DOHH2 (cell line): ENCODE data around the gene IL1RAP.

Experiments used
- H3F3A ChIP-seq: fragments of 200-600 bp; sonication (generic), shearing (Covaris generic); 2 replicates; pipeline ENCODE4 v1.6.0; 2016; ENCODE audit warnings: antibody characterized with exemption, mild to moderate bottlenecking; ENCODE audit not compliant: control insufficient read depth, insufficient read depth
- H3K27ac ChIP-seq: fragments of 200-600 bp; sonication (generic); 2 replicates; pipeline ENCODE4 v1.5.1; 2014; ENCODE audit warnings: low read depth, mild to moderate bottlenecking, low read length, moderate library complexity
- H3K27me3 ChIP-seq: fragments of 200-600 bp; sonication (generic); 2 replicates; pipeline ENCODE4 v1.6.1; 2014; ENCODE audit warnings: mild to moderate bottlenecking, low read length, mixed read lengths; ENCODE audit not compliant: control insufficient read depth
- H3K36me3 ChIP-seq: fragments of 200-600 bp; sonication (generic); 2 replicates; pipeline ENCODE4 v1.6.1; 2014; ENCODE audit warnings: mild to moderate bottlenecking, low read length, moderate library complexity, mixed read lengths; ENCODE audit not compliant: control insufficient read depth
- H3K4me1 ChIP-seq: fragments of 200-600 bp; sonication (generic); 2 replicates; pipeline ENCODE4 v1.6.1; 2014; ENCODE audit warnings: mild to moderate bottlenecking, low read length, mixed read lengths; ENCODE audit not compliant: control insufficient read depth
- H3K4me2 ChIP-seq: fragments of 200-600 bp; sonication (generic); 2 replicates; pipeline ENCODE4 v1.6.0; 2014; ENCODE audit warnings: mild to moderate bottlenecking, low read length, moderate library complexity
- H3K4me3 ChIP-seq: fragments of 200-600 bp; sonication (generic); 2 replicates; pipeline ENCODE4 v1.5.1; 2014; ENCODE audit warnings: mild to moderate bottlenecking, low read length, mixed read lengths
- H3K79me2 ChIP-seq: fragments of 200-600 bp; sonication (generic); 2 replicates; pipeline ENCODE4 v1.6.1; 2014; ENCODE audit warnings: mild to moderate bottlenecking, low read length, mixed read lengths; ENCODE audit not compliant: control insufficient read depth
- H3K9me2 ChIP-seq: fragments of 200-600 bp; sonication (generic); replicated peaks from 2 replicates; pipeline ENCODE4 v1.6.1; 2014; ENCODE audit warnings: mild to moderate bottlenecking, low read length, mixed read lengths; ENCODE audit not compliant: control insufficient read depth
- H3K9me3 ChIP-seq: fragments of 200-600 bp; sonication (generic); 2 replicates; pipeline ENCODE4 v1.6.1; 2014; ENCODE audit warnings: antibody characterized with exemption, low read length, mixed read lengths; ENCODE audit not compliant: control insufficient read depth, insufficient read depth
- H4K20me1 ChIP-seq: fragments of 200-600 bp; sonication (generic); 2 replicates; pipeline ENCODE4 v1.6.0; 2014; ENCODE audit warnings: low read depth, mild to moderate bottlenecking, antibody characterized with exemption, low read length, moderate library complexity; ENCODE audit not compliant: control insufficient read depth, insufficient read depth
- EZH2phosphoT487 ChIP-seq: fragments of 200-600 bp; sonication (generic); IDR thresholded peaks from 2 replicates; pipeline ENCODE4 v1.6.1; 2017; ENCODE audit warnings: borderline replicate concordance, mild to moderate bottlenecking, antibody characterized with exemption, low read length, moderate library complexity, mixed read lengths
- TF ChIP-seq, protein P1 (sequence below): fragments of 200-600 bp; sonication (generic); IDR thresholded peaks from one replicate; pipeline ENCODE4 v1.5.1; 2014; ENCODE audit warnings: antibody characterized with exemption, mild to moderate bottlenecking, low read depth, low read length; ENCODE audit not compliant: poor library complexity, severe bottlenecking

IL1RAP gene

DNA sequence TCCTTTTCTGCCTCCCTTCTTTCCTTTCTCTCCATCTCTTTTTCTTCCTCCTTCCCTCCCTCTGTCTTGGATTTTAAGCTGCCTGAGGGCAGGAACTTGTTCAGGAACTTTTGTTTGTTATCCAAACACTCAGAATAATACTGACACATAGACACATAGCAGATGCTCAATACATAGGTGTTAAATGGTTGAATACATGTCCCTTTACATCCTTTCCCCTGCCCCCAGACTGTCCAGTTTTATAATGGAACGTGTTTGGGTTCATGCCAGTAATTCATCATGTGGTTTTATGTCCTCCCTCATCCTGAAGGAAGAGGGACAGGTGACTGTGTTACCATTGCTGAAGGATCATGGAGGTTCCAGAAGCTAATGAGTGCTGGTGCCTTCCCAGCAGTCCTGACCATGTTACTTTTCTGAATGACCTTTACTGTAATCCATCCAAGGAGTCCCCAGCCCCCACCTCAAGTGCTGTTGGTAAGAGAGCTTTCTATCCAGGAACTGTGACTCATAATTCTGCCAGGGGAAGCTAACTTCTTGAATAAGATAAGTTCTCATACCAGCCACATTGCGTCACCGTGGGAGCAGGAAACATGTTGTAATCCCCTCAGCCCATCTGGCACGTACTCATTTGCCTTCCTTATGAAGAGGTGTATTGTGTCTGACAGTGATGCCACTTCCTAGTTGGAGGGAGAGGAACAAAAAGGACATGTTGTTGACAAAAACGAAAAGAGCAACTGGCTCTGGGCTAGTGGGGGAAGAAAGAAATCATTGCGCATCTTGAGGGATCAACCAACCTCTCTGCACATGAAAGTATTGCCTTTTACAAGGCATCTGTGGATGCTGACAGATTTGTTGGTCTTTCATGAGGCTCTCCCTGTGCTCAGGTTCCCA is 52.4 kb downstream of the IL1RAP start:
- Histone ChIP-seq H3K36me3 (no peaks in the 10 kb centered on the region), H4K20me1 (no peaks in the 10 kb centered on the region), H3K27me3 (no peaks in the 10 kb centered on the region), H3K9me3 (no peaks in the 10 kb centered on the region), H3K4me1 (no peaks in the 10 kb centered on the region), H3K4me3 (no peak overlapping the region), H3F3A (no peaks in the 10 kb centered on the region), H3K27ac (no peak overlapping the region), H3K79me2 (no peaks in the 10 kb centered on the region), H3K9me2 (no peaks in the 10 kb centered on the region), H3K4me2 (no peak overlapping the region)
- TF ChIP-seq, protein P1, sequence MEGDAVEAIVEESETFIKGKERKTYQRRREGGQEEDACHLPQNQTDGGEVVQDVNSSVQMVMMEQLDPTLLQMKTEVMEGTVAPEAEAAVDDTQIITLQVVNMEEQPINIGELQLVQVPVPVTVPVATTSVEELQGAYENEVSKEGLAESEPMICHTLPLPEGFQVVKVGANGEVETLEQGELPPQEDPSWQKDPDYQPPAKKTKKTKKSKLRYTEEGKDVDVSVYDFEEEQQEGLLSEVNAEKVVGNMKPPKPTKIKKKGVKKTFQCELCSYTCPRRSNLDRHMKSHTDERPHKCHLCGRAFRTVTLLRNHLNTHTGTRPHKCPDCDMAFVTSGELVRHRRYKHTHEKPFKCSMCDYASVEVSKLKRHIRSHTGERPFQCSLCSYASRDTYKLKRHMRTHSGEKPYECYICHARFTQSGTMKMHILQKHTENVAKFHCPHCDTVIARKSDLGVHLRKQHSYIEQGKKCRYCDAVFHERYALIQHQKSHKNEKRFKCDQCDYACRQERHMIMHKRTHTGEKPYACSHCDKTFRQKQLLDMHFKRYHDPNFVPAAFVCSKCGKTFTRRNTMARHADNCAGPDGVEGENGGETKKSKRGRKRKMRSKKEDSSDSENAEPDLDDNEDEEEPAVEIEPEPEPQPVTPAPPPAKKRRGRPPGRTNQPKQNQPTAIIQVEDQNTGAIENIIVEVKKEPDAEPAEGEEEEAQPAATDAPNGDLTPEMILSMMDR = no peak
- no peak for TF ChIP-seq EZH2phosphoT487

DNA sequence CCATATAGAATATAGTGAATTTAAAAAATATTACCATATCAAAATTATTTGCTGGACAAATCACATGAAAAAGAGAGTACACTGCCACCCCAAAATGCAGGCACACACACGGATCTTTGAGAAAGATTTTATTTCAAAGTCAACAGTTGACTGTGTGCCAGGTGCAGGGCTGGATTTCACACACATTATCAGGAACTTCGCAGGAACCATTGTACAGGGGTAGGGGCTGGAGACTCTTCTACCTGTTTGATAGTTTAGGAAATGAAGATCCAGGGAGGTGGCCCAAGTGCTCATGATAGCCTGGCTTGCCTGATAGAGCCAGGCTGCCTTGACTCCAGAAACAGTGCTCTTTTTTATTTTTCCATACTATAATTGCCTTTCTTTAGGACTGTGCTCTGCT is 54.2 kb downstream of the IL1RAP start:
- Histone ChIP-seq H3K27me3 (no peaks in the 10 kb centered on the region), H4K20me1 (no peaks in the 10 kb centered on the region), H3K79me2 (no peaks in the 10 kb centered on the region), H3K4me3 (no peak overlapping the region), H3K4me1 (no peaks in the 10 kb centered on the region), H3K27ac (no peak overlapping the region), H3K9me3 (no peaks in the 10 kb centered on the region), H3K4me2 (no peak overlapping the region), H3K9me2 (no peaks in the 10 kb centered on the region), H3F3A (no peaks in the 10 kb centered on the region), H3K36me3 (no peaks in the 10 kb centered on the region)
- no peak for TF ChIP-seq EZH2phosphoT487
- TF ChIP-seq, protein P1 = no peak

DNA sequence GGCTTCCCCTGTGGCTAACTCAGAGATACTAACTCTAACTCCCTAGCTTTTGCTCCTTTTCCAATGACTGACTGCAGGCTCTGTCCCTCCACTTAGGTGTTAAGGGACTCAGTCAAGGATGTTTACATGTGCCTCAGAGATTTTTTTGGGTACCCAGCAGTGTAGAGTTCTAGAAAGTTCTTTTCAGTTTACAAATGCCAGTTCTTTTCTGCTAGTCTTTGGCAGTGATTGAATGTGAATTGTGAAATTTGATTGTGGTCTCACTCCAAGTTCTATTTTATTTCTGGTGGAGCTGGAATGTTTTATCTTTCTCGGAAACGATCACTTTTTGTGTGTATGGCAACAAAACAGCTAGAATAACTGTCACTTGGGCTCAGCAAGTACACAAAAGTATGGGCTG is 60.6 kb downstream of the IL1RAP start:
- no peaks in the 10 kb centered on the region for H4K20me1 ChIP-seq
- no peaks in the 10 kb centered on the region for H3K36me3 ChIP-seq
- H3K27ac ChIP-seq = no peak overlapping the region
- no peak overlapping the region for H3K4me3 ChIP-seq
- H3K4me2 ChIP-seq = no peak overlapping the region
- H3K4me1 ChIP-seq = no peaks in the 10 kb centered on the region
- H3K27me3 ChIP-seq = no peaks in the 10 kb centered on the region
- no peaks in the 10 kb centered on the region for H3K79me2 ChIP-seq
- H3F3A ChIP-seq = no peaks in the 10 kb centered on the region
- no peaks in the 10 kb centered on the region for H3K9me2 ChIP-seq
- H3K9me3 ChIP-seq = no peaks in the 10 kb centered on the region
- TF ChIP-seq, protein P1 = no peak
- no peak for TF ChIP-seq EZH2phosphoT487
